Immature natural killer cell (primary cell): ENCODE data around the gene AFAP1. TPM values are rescaled to one million over a fixed set of nuclear protein-coding genes. Genes with fewer than 3 reads are reported as not detected.

Experiments used
- DNase-seq, 3 donors: peaks; one replicate each; pipeline ENCODE4 v3.0.0; 2022; ENCODE audit warnings: mixed read lengths in 1 of 3
- H3K27ac Mint-ChIP-seq, 6 donors: one replicate each; pipeline ENCODE4 v1.8.0; 2020; ENCODE audit warnings: mixed read lengths in 6 of 6, mild to moderate bottlenecking in 5 of 6, inconsistent platforms in 4 of 6, moderate library complexity in 3 of 6
- H3K27me3 Mint-ChIP-seq, 3 donors: one replicate each; pipeline ENCODE4 v1.8.0; 2020 to 2021; ENCODE audit warnings: low read depth in 3 of 3, mild to moderate bottlenecking in 3 of 3, mixed read lengths in 3 of 3, moderate library complexity in 3 of 3, inconsistent platforms in 1 of 3
- H3K36me3 Mint-ChIP-seq, 3 donors: one replicate each; pipeline ENCODE4 v1.8.0; 2020; ENCODE audit warnings: mixed read lengths in 3 of 3, inconsistent platforms in 2 of 3, mild to moderate bottlenecking in 2 of 3
- H3K4me1 Mint-ChIP-seq, 2 donors: one replicate each; pipeline ENCODE4 v1.8.0; 2020; ENCODE audit warnings: inconsistent platforms in 2 of 2, mild to moderate bottlenecking in 2 of 2, mixed read lengths in 2 of 2, moderate library complexity in 1 of 2
- H3K4me3 Mint-ChIP-seq, 5 donors: one replicate each; pipeline ENCODE4 v1.8.0; 2020; ENCODE audit warnings: mild to moderate bottlenecking in 5 of 5, mixed read lengths in 5 of 5, inconsistent platforms in 3 of 5, moderate library complexity in 3 of 5
- H3K9me3 Mint-ChIP-seq, 6 donors: one replicate each; pipeline ENCODE4 v1.8.0; 2020; ENCODE audit warnings: mild to moderate bottlenecking in 6 of 6, mixed read lengths in 6 of 6, inconsistent platforms in 4 of 6, moderate library complexity in 3 of 6
- polyA plus RNA-seq, 3 donors: library from polyadenylated mRNA; unstranded; fragments of 300-500 nt; fragmentation: Illumina TruSeq; gene quantifications; one replicate each; pipeline ENCODE4 v1.2.3, GENCODE V29; 2021

Gene AFAP1
- polyA plus RNA-seq, 3 donors from 2014 or later, result 0.32 to 1.2 TPM; not detected in 1

DNA sequence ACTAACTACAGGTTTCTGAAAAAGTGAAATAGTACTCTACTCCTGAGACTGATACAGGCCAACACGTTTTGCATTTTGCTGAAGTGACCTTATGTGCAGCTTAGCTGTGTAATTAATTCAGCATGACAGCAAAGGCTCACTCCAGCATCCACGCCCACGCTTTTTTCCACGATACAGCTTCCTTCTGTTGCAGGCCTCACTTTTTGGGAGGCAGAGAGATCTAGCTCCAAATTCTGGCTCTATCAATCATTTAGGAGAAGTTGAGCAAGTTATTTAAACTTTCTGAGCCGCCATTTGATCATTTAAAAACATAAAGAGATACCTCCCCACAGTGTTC is 160.3 kb downstream of the AFAP1 start:
- Mint-ChIP-seq H3K27me3 (peaks cover 0 to 4% (median 0%) of the 10 kb centered on the region in 3 donors), H3K9me3 (no peaks in the 10 kb centered on the region), H3K36me3 (peaks cover 3 to 8% (median 3%) of the 10 kb centered on the region in 3 donors), H3K4me1 (peaks cover 23 to 27% of the 10 kb centered on the region in 2 donors), H3K27ac (peak overlapping the region in 1 of 6 donors; percentile 67), H3K4me3 (no peak overlapping the region)
- DNase-seq, result no peak

GRCh38 chr4:7778510-7779431 is 160.9 kb downstream of the AFAP1 start:
- H3K4me3 Mint-ChIP-seq, result no peak overlapping the region

GRCh38 chr4:7777871-7778509 is 161.7 kb downstream of the AFAP1 start:
- peaks cover 0 to 2% (median 2%) of the 10 kb centered on the region in 3 donors for H3K27me3 Mint-ChIP-seq
- H3K36me3 Mint-ChIP-seq, result peaks cover 4 to 12% (median 10%) of the 10 kb centered on the region in 3 donors
- DNase-seq, result no peak
- no peaks in the 10 kb centered on the region for H3K9me3 Mint-ChIP-seq
- no peak overlapping the region for H3K4me3 Mint-ChIP-seq
- no peak overlapping the region for H3K27ac Mint-ChIP-seq
- H3K4me1 Mint-ChIP-seq, result peaks cover 21 to 23% of the 10 kb centered on the region in 2 donors

More at GRCh38 chr4:7778510-7779431, 160.9 kb downstream of the AFAP1 start:
- Mint-ChIP-seq H3K9me3 (no peaks in the 10 kb centered on the region), H3K36me3 (peaks cover 3 to 8% (median 3%) of the 10 kb centered on the region in 3 donors), H3K27me3 (peaks cover 0 to 4% (median under 1%) of the 10 kb centered on the region in 3 donors), H3K4me1 (peaks cover 23 to 27% of the 10 kb centered on the region in 2 donors), H3K27ac (no peak overlapping the region)
- DNase-seq, result no peak

DNA sequence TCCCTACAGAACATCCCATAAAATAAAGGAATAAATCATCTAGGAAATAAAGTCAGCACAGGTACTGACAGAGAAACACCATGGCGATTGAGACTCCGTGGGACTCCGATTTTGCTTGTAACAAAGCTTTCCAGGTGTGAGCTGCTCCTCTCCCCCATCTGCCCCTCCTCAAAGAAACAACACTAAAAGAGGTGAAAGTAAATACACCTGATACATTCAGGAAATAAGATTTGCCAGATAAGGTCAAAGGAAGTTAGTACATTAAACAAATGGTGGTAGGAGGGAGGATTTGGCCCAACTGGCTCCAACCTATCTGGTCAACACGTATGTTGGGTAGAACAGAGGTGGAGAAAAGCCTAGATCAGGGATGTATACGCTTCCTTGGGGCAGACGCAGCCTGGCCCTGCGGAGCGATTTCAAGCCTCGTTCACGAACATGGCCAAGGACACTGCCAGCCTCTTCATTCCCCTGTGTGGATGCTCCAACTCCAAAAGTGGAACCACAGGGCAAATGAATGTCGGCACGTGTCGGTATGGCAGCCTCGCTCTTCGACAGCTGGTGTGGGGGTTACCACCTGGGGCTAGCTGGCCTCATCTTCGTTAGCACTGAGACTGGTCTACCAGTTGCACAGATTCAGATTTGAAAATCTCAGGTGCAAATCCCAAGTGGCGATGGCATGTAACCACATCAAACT is 162.5 kb downstream of the AFAP1 start:
- Mint-ChIP-seq H3K4me3 (no peak overlapping the region), H3K27me3 (peaks cover 0 to 2% (median 2%) of the 10 kb centered on the region in 3 donors), H3K9me3 (no peaks in the 10 kb centered on the region), H3K27ac (no peak overlapping the region), H3K36me3 (peaks cover 7 to 17% (median 12%) of the 10 kb centered on the region in 3 donors), H3K4me1 (peaks cover 15 to 16% of the 10 kb centered on the region in 2 donors)
- no peak for DNase-seq

GRCh38 chr4:7775396-7775795 is 164.3 kb downstream of the AFAP1 start:
- H3K4me3 Mint-ChIP-seq, result no peak overlapping the region
- no peak for DNase-seq
- no peak overlapping the region for H3K27ac Mint-ChIP-seq

GRCh38 chr4:7774301-7775294 is 165.1 kb downstream of the AFAP1 start:
- H3K9me3 Mint-ChIP-seq, result no peaks in the 10 kb centered on the region
- H3K4me3 Mint-ChIP-seq, result no peak overlapping the region
- H3K27me3 Mint-ChIP-seq, result peaks cover 0 to 5% (median 0%) of the 10 kb centered on the region in 3 donors
- no peaks in the 10 kb centered on the region for H3K4me1 Mint-ChIP-seq
- DNase-seq, result no peak
- peaks cover 16 to 28% (median 26%) of the 10 kb centered on the region in 3 donors for H3K36me3 Mint-ChIP-seq
- no peak overlapping the region for H3K27ac Mint-ChIP-seq

More at GRCh38 chr4:7775396-7775795, 164.3 kb downstream of the AFAP1 start:
- Mint-ChIP-seq H3K4me1 (no peaks in the 10 kb centered on the region), H3K9me3 (no peaks in the 10 kb centered on the region), H3K27me3 (peaks cover 0 to 5% (median 2%) of the 10 kb centered on the region in 3 donors), H3K36me3 (peaks cover 11 to 24% (median 22%) of the 10 kb centered on the region in 3 donors)

GRCh38 chr4:7773401-7774180 is 166.1 kb downstream of the AFAP1 start:
- Mint-ChIP-seq H3K4me3 (no peak overlapping the region), H3K4me1 (no peaks in the 10 kb centered on the region), H3K9me3 (no peaks in the 10 kb centered on the region), H3K27me3 (peaks cover 0 to 5% (median 0%) of the 10 kb centered on the region in 3 donors), H3K36me3 (peaks cover 16 to 30% (median 28%) of the 10 kb centered on the region in 3 donors), H3K27ac (no peak overlapping the region)
- no peak for DNase-seq

DNA sequence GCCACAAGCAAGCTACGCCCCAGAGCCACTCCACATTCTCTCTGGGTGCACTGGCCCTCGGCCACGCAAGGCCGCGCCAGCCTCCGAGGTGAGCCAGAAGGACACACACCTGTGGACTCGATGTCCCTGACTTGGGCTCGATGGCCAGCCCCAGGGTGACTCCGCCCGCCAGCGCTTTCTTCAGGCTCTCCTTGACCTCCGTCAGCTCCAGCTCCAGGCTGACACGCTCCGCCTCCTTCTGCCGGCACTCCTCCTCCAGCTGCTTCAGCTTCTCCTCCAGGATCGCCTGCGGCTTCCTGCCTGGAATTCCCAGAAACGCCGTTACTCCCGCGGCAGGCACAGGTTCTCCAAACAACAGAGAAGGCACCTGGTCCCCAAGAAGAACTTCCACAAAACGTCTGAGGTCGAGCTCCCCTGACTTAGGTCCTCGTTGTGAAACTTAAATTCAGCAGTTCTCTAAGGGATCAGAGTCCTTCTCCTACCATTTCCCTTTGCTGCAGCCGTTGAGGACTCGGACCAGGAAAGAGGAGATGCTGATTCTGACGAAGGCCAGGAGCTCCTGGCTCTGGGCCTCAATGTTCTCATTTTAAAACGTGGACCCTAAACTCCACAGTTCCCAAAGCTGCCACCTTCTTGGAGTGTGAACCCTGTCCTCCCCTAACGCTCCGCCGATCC is 166.8 kb downstream of the AFAP1 start:
- Mint-ChIP-seq H3K36me3 (peaks cover 16 to 30% (median 28%) of the 10 kb centered on the region in 3 donors), H3K27me3 (peaks cover 0 to 5% (median 0%) of the 10 kb centered on the region in 3 donors), H3K9me3 (no peaks in the 10 kb centered on the region), H3K27ac (no peak overlapping the region), H3K4me3 (no peak overlapping the region), H3K4me1 (no peaks in the 10 kb centered on the region)
- DNase-seq, result no peak

DNA sequence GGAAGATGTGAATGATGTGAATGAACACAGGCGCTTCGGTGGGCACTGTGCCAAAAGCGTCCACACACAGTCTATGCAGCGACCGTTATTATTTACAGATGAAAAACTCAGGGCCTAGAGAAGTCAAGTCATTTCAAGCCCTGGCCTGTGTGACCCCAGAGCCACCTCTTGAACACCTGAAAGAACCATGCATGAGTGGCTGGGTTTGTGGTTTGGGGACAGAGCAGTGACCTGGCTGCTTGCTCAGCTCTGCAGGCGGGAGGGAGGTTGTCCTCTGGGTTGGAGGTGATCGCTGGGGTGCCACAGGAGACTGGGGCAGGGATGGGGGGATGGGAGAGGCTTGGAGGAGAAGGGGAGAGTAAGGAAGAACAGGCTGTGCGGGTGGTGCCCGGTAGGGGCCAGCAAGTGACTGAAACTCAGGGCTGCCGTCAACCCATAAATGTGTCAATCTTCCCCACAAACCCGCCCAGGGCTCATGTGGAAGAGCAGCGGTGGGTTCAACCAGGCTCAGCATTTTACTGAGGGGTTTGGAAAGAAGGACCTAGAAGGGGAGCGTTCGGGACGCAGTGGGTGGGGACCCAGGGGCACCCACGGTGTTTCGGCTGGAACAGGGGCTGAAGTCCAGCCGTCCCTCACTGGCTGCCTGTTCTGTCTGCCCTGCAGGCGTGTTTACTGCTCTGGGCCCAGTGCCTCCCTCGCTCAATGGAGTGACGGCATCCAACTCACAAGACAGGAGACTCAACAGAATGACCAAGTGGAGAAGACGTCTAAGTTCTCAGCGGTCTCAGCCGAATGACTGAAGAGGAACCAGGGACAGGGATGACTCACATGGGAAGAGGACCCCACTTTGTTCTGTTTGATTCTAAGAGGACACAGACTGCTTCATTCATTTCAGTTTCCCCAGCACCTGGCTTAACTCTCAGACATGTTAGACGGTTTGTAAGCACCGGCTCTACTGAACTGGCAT is 167.8 kb downstream of the AFAP1 start:
- Mint-ChIP-seq H3K4me1 (no peaks in the 10 kb centered on the region), H3K9me3 (no peaks in the 10 kb centered on the region), H3K4me3 (no peak overlapping the region), H3K27ac (no peak overlapping the region), H3K27me3 (peaks cover 0 to 5% (median 2%) of the 10 kb centered on the region in 3 donors), H3K36me3 (peaks cover 16 to 30% (median 26%) of the 10 kb centered on the region in 3 donors)
- DNase-seq, result no peak

- DNase-seq, result no peak
- Mint-ChIP-seq H3K27ac (no peak overlapping the region), H3K4me3 (no peak overlapping the region), H3K9me3 (no peaks in the 10 kb centered on the region), H3K36me3 (peaks cover 16 to 26% (median 25%) of the 10 kb centered on the region in 3 donors), H3K27me3 (peaks cover 0 to 5% (median 2%) of the 10 kb centered on the region in 3 donors), H3K4me1 (no peaks in the 10 kb centered on the region)
Observed at GRCh38 chr4:7771056-7771455, 168.6 kb downstream of the AFAP1 start.
